Mucosa of stomach (tissue), 1 donor: Measurements from ENCODE around the gene HOXA11.

Source experiments
- H3K27me3 ChIP-seq: one replicate; pipeline ENCODE4 v1.7.0; 2013; ENCODE audit warnings: mild to moderate bottlenecking, low read length; ENCODE audit not compliant: control insufficient read depth, insufficient read depth
- H3K36me3 ChIP-seq: one replicate; pipeline ENCODE4 v1.7.0; 2013; ENCODE audit warnings: low read length; ENCODE audit not compliant: control insufficient read depth, insufficient read depth
- H3K4me1 ChIP-seq: one replicate; pipeline ENCODE4 v1.7.0; 2013; ENCODE audit warnings: mild to moderate bottlenecking, low read length; ENCODE audit not compliant: control insufficient read depth, insufficient read depth
- H3K4me3 ChIP-seq: one replicate; pipeline ENCODE4 v1.7.0; 2013; ENCODE audit warnings: low read length
- H3K9ac ChIP-seq: one replicate; pipeline ENCODE4 v1.7.0; 2013; ENCODE audit warnings: mild to moderate bottlenecking, low read length, moderate library complexity
- H3K9me3 ChIP-seq: one replicate; pipeline ENCODE4 v1.7.0; 2013; ENCODE audit warnings: mild to moderate bottlenecking, low read length, moderate library complexity; ENCODE audit not compliant: control insufficient read depth
- donor health status: Pancreatic carcinoma.

The HOXA11 gene

GRCh38 chr7:27160546-27161213 lies 24.4 kb downstream of the HOXA11 start:
- Histone ChIP-seq H3K9ac (peak overlapping the region; percentile 47), H3K4me3 (peak overlapping the region; percentile 50), H3K36me3 (no peaks in the 10 kb centered on the region), H3K4me1 (peaks cover 24% of the 10 kb centered on the region), H3K9me3 (no peaks in the 10 kb centered on the region), H3K27me3 (peaks cover 99% of the 10 kb centered on the region)

GRCh38 chr7:27160145-27160545 lies 24.9 kb downstream of the HOXA11 start:
- no peaks in the 10 kb centered on the region for H3K36me3 ChIP-seq
- H3K27me3 ChIP-seq = peaks cover 99% of the 10 kb centered on the region
- H3K9ac ChIP-seq = peak overlapping the region; percentile 22
- peak overlapping the region; percentile 50 for H3K4me3 ChIP-seq
- no peaks in the 10 kb centered on the region for H3K9me3 ChIP-seq
- H3K4me1 ChIP-seq = peaks cover 29% of the 10 kb centered on the region

- H3K4me3 ChIP-seq = no peak overlapping the region
Observed at GRCh38 chr7:27159266-27160144, 25.5 kb downstream of the HOXA11 start.

GRCh38 chr7:27158436-27159265 lies 26.4 kb downstream of the HOXA11 start:
- H3K9ac ChIP-seq = no peak overlapping the region
- H3K4me1 ChIP-seq = peaks cover 28% of the 10 kb centered on the region
- H3K9me3 ChIP-seq = no peaks in the 10 kb centered on the region
- H3K36me3 ChIP-seq = no peaks in the 10 kb centered on the region
- H3K27me3 ChIP-seq = peaks cover 99% of the 10 kb centered on the region
- H3K4me3 ChIP-seq = no peak overlapping the region

More at GRCh38 chr7:27159266-27160144, 25.5 kb downstream of the HOXA11 start:
- Histone ChIP-seq H3K27me3 (peaks cover 99% of the 10 kb centered on the region), H3K9me3 (no peaks in the 10 kb centered on the region), H3K36me3 (no peaks in the 10 kb centered on the region), H3K9ac (peak overlapping the region; percentile 22), H3K4me1 (peaks cover 32% of the 10 kb centered on the region)

GRCh38 chr7:27157702-27158431 lies 27.2 kb downstream of the HOXA11 start:
- no peak overlapping the region for H3K4me3 ChIP-seq
- peaks cover 29% of the 10 kb centered on the region for H3K4me1 ChIP-seq

GRCh38 chr7:27156916-27157701 lies 27.9 kb downstream of the HOXA11 start:
- peaks cover 36% of the 10 kb centered on the region for H3K4me1 ChIP-seq
- H3K9ac ChIP-seq = no peak overlapping the region

More at GRCh38 chr7:27157702-27158431, 27.2 kb downstream of the HOXA11 start:
- Histone ChIP-seq H3K36me3 (no peaks in the 10 kb centered on the region), H3K9me3 (no peaks in the 10 kb centered on the region), H3K27me3 (peaks cover 99% of the 10 kb centered on the region), H3K9ac (no peak overlapping the region)

GRCh38 chr7:27156508-27156898 lies 28.5 kb downstream of the HOXA11 start, which contains the start of gene HOXA7:
Gene HOXA7, minus strand, starts transcription at chr7:27156675. Its CDS starts 130 bp downstream, at chr7:27156545.
- Histone ChIP-seq H3K9ac (no peak within 1 kb of the TSS), H3K27me3 (peaks cover 100% of the 10 kb centered on the region), H3K9me3 (no peaks in the 10 kb centered on the region), H3K4me3 (no peak within 1 kb of the TSS), H3K36me3 (no peaks in the 10 kb centered on the region), H3K4me1 (peaks cover 43% of the 10 kb centered on the region)

More at GRCh38 chr7:27156916-27157701, 27.9 kb downstream of the HOXA11 start:
- Histone ChIP-seq H3K36me3 (no peaks in the 10 kb centered on the region), H3K27me3 (peaks cover 100% of the 10 kb centered on the region), H3K4me3 (no peak overlapping the region), H3K9me3 (no peaks in the 10 kb centered on the region)

GRCh38 chr7:27155816-27156507 lies 29.1 kb downstream of the HOXA11 start:
- H3K27me3 ChIP-seq = peaks cover 100% of the 10 kb centered on the region
- no peak overlapping the region for H3K4me3 ChIP-seq
- H3K9ac ChIP-seq = no peak overlapping the region
- no peaks in the 10 kb centered on the region for H3K36me3 ChIP-seq
- peaks cover 48% of the 10 kb centered on the region for H3K4me1 ChIP-seq
- no peaks in the 10 kb centered on the region for H3K9me3 ChIP-seq

GRCh38 chr7:27154901-27155815 lies 29.9 kb downstream of the HOXA11 start:
- peaks cover 100% of the 10 kb centered on the region for H3K27me3 ChIP-seq
- H3K4me1 ChIP-seq = peaks cover 48% of the 10 kb centered on the region
- no peak overlapping the region for H3K9ac ChIP-seq
- no peaks in the 10 kb centered on the region for H3K9me3 ChIP-seq
- no peak overlapping the region for H3K4me3 ChIP-seq
- H3K36me3 ChIP-seq = no peaks in the 10 kb centered on the region

- no peak overlapping the region for H3K9ac ChIP-seq
- peaks cover 95% of the 10 kb centered on the region for H3K27me3 ChIP-seq
- no peaks in the 10 kb centered on the region for H3K36me3 ChIP-seq
- no peak overlapping the region for H3K4me3 ChIP-seq
- no peaks in the 10 kb centered on the region for H3K9me3 ChIP-seq
- peaks cover 46% of the 10 kb centered on the region for H3K4me1 ChIP-seq
Observed at GRCh38 chr7:27154369-27154768, 30.7 kb downstream of the HOXA11 start.
